IPS-20b (cell line): ENCODE measurements around the gene CLEC4F.

Experiments used
- H3K27ac ChIP-seq: one replicate; pipeline ENCODE4 v1.5.1; 2013; ENCODE audit warnings: low read length
- H3K27me3 ChIP-seq: 2 replicates; pipeline ENCODE4 v1.6.1; 2013; ENCODE audit warnings: mild to moderate bottlenecking, low read length, inconsistent platforms; ENCODE audit not compliant: insufficient read depth
- H3K36me3 ChIP-seq: 2 replicates; pipeline ENCODE4 v1.6.1; 2013; ENCODE audit warnings: low read depth, mild to moderate bottlenecking, inconsistent platforms, low read length, moderate library complexity; ENCODE audit not compliant: insufficient read depth
- H3K4me1 ChIP-seq: 2 replicates; pipeline ENCODE4 v1.6.1; 2013; ENCODE audit warnings: mild to moderate bottlenecking, control low read depth, inconsistent platforms, low read length, moderate library complexity; ENCODE audit not compliant: insufficient read depth
- H3K4me3 ChIP-seq: 2 replicates; pipeline ENCODE4 v1.5.1; 2013; ENCODE audit warnings: mild to moderate bottlenecking, low read length, inconsistent platforms
- H3K9ac ChIP-seq: 2 replicates; pipeline ENCODE4 v1.6.1; 2013; ENCODE audit warnings: low read depth, mild to moderate bottlenecking, inconsistent platforms, low read length, moderate library complexity
- H3K9me3 ChIP-seq: 2 replicates; pipeline ENCODE4 v1.6.1; 2013; ENCODE audit warnings: mild to moderate bottlenecking, low read depth, low read length, inconsistent platforms; ENCODE audit not compliant: insufficient read depth

CLEC4F gene

DNA sequence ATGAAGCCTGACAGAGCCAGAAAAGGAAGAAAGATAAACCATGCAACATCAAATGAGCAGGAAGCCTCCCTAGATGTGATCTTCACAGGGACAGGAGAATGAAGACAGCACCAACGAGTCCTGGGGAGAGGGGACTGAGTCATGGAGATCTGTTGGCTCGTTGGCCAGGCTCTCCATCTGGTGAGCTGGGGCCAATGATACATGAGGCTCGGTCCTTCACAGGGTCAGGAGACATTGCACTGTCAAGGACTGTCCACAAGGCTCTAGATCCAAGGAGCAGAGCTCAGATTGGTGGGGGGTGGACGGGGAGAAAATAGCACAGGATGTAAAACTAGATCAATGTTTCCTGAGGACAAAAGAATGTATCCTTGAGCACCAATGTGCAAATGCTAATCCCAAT lies 14.5 kb upstream of the CLEC4F start:
- Histone ChIP-seq H3K27me3 (no peaks in the 10 kb centered on the region; the same call in 1 of the 2 replicates), H3K36me3 (no peaks in the 10 kb centered on the region), H3K4me3 (no peak overlapping the region), H3K9me3 (no peaks in the 10 kb centered on the region), H3K4me1 (no peaks in the 10 kb centered on the region), H3K9ac (no peak overlapping the region), H3K27ac (no peak overlapping the region)

DNA sequence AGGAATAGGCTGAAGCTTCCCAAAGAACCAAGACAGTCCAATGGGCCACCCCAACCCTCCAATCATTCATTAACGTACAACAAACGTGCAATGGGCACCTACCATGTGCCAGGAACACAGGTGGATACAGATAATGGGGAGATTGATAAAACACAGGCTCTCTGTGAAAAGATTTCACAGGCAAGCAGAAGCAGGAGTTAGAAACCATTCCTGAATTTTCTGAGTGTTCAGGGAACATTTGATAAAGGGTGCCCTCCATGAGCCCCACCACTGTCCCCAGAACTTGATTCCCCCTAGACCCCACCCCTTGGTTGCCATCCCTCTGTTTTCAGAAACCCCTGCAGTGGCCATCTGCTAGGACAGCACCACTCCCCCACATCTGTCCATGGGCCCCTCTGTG lies 13.7 kb upstream of the CLEC4F start:
- no peak overlapping the region for H3K4me3 ChIP-seq
- no peaks in the 10 kb centered on the region for H3K4me1 ChIP-seq
- H3K9me3 ChIP-seq: no peaks in the 10 kb centered on the region
- no peaks in the 10 kb centered on the region for H3K36me3 ChIP-seq
- no peak overlapping the region for H3K27ac ChIP-seq
- no peaks in the 10 kb centered on the region; the same call in 1 of the 2 replicates for H3K27me3 ChIP-seq
- H3K9ac ChIP-seq: no peak overlapping the region

DNA sequence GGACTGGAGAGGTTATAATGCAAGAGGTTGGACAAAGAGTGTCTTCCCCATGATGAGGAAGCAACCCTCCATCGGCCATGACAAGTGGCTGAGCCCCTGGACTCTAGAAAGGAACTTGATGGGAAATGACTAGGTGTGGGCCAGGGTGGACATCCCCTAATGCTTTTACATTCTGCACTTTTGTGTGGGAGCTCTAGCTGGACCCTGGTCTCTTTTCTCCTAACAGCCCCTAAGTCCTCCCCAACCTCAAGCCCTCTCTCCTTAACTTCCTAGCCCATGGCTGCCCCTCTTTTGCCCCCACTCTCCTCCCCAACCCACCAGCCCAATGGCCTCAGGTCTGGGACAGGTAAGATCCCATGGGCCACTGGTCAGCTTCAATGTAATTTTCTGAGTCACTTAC lies 12.8 kb upstream of the CLEC4F start:
- H3K4me1 ChIP-seq: no peaks in the 10 kb centered on the region
- H3K9me3 ChIP-seq: no peaks in the 10 kb centered on the region
- H3K4me3 ChIP-seq: no peak overlapping the region
- H3K36me3 ChIP-seq: no peaks in the 10 kb centered on the region
- no peaks in the 10 kb centered on the region; the same call in 1 of the 2 replicates for H3K27me3 ChIP-seq
- no peak overlapping the region for H3K27ac ChIP-seq
- H3K9ac ChIP-seq: no peak overlapping the region

DNA sequence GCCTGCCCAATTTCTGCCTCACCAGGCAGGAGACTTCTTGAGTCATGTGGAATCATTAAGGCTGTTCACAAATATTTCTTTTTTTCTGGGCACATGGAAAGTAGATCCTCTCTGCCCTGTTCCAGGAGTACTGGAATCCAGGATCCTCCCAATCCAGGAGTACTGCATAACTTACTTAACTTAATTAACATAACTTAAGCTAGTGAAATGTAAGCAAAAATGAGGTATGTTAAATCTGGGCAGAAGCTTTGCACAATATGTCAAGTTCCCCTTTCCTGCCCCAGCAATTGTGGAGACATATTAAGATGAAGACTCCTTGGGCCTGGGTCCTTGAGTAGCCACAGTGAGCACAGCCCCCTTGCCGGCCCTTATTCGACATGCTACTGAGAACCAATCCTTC lies 12.0 kb upstream of the CLEC4F start:
- Histone ChIP-seq H3K36me3 (no peaks in the 10 kb centered on the region), H3K27me3 (no peaks in the 10 kb centered on the region)

DNA sequence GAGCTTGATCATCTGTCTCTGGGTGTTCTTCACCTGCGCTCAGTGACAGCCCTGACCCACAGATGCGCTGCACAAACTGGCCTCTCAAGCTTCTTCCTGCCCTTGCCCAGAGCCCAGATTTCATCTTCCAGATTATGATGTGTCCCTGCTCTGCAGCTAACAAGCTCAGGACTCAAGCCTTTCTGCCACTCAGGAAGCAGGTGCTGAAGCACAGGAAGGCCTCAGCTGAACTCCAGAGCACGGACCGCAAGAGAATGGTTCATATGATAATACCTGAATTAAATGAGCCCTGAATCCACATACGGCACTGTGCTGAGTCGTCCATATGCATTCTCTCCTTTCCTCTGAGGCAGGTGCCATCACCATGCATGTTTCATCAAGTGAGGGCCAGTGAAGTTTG lies 11.5 kb upstream of the CLEC4F start:
- Histone ChIP-seq H3K4me1 (no peaks in the 10 kb centered on the region), H3K9ac (no peak overlapping the region), H3K27ac (no peak overlapping the region), H3K9me3 (no peaks in the 10 kb centered on the region), H3K36me3 (no peaks in the 10 kb centered on the region), H3K27me3 (no peaks in the 10 kb centered on the region), H3K4me3 (no peak overlapping the region)

More for the DNA sequence above, 12.0 kb upstream of the CLEC4F start:
- H3K9me3 ChIP-seq: no peaks in the 10 kb centered on the region
- H3K9ac ChIP-seq: no peak overlapping the region
- no peaks in the 10 kb centered on the region for H3K4me1 ChIP-seq
- no peak overlapping the region for H3K27ac ChIP-seq
- no peak overlapping the region for H3K4me3 ChIP-seq

DNA sequence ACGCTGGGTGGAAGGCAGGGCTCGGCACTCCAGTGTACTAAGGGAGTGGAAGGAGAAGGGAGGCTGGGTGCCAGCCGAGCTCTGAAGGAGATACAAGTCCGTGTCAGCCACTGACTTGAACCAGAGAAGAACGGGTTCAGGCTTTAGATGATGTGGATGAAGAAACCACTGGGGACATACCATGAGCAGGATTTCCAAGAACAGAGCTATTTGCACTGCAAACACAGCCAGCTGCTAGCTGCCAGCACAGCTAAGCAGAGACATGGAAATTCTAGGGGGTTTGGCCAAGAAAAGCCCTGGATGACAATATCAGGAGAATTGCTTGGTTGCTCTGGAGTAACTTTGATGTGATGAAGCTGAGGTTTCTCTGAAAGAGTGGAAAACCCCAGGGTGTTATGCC lies 10.0 kb upstream of the CLEC4F start:
- Histone ChIP-seq H3K27ac (no peak overlapping the region), H3K36me3 (no peaks in the 10 kb centered on the region), H3K9ac (no peak overlapping the region), H3K4me3 (no peak overlapping the region), H3K9me3 (no peaks in the 10 kb centered on the region), H3K27me3 (no peaks in the 10 kb centered on the region), H3K4me1 (no peaks in the 10 kb centered on the region)

DNA sequence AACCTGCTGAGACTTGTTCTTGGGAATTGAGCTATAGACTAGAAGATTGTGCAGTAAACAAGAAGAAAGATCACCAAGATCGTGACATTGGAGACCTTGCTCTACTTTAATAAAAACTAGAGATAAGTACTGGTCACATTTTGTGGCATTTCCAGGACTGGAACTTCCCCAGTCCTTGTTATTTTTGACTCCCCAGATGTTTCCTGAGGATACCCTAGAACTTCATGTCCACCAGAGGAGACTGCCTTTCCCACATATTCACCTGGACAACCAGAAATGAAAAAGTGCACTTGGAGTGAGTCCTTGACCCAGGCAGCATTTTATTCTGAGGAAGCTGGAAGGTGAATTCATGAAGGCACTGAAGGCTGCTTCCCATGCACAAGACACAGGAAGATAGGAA lies 9.5 kb upstream of the CLEC4F start:
- no peaks in the 10 kb centered on the region for H3K9me3 ChIP-seq
- no peaks in the 10 kb centered on the region for H3K36me3 ChIP-seq
- H3K9ac ChIP-seq: no peak overlapping the region
- H3K27me3 ChIP-seq: no peaks in the 10 kb centered on the region
- H3K4me3 ChIP-seq: no peak overlapping the region
- H3K4me1 ChIP-seq: no peaks in the 10 kb centered on the region
- H3K27ac ChIP-seq: no peak overlapping the region

DNA sequence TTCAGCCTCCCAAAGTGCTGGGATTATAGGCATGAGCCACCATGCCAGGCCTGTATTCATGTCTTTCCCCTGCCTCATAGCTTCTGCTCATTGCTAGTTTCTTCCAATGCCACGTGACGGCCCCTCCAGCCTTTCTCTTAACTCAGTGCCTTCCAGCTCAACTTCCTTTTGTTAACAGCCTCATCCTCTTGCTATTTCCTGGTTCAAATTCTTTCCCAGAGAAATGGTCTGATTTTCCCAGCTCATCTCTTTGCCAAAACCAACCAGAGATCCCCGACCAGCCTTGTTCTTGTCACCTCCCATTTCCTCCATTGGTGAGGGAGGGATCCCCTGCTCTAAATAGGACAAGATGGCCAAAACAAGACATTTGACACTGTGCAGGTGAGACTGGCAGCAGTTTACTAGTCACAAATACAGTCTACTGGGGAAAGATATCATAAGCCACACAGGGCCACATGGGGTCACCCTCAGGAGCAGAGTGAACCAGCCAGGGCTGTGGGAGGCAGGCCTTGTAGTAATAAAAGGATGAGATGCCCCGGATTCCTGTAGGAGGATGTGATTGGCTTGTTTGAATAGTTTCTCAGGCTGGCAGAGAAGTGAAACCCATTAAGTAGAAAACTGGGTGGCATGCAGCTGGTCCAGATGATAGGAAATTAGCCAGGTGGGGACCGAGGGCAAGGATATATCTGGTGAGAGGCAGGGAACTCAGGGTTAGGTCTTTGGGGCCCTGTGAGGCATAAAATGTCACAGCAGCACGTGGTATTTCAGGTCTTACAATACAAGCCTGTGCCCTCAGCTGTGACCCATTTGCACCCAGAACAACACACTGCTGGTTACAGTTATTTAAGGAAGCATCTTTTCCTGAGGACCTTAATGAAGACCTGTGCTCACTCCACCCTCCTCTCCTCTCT lies 8.8 kb upstream of the CLEC4F start:
- no peak overlapping the region for H3K4me3 ChIP-seq
- no peaks in the 10 kb centered on the region for H3K9me3 ChIP-seq
- H3K27ac ChIP-seq: no peak overlapping the region
- no peaks in the 10 kb centered on the region for H3K36me3 ChIP-seq
- H3K4me1 ChIP-seq: no peaks in the 10 kb centered on the region
- H3K27me3 ChIP-seq: no peaks in the 10 kb centered on the region
- no peak overlapping the region for H3K9ac ChIP-seq

DNA sequence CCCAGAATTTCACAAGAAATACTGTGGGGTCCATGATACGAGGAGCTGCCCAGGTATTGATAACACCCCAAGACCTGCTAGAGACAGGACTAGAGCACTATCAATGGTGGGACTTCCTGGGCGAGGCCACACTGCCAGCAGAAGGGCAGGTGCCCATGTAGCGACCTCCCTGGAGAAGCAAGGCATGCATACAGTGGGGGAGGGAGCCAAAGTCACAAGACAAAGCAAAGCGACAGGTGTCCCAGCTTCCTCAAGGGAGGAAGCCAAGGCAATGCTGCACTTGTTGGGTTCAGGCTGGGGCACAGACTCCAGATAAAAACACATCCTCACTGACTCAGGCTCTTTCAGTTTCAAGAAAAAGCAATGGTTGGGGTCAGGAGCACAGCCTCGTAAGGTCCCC lies 7.7 kb upstream of the CLEC4F start:
- Histone ChIP-seq H3K4me3 (no peak overlapping the region), H3K4me1 (no peaks in the 10 kb centered on the region), H3K27me3 (no peaks in the 10 kb centered on the region), H3K36me3 (no peaks in the 10 kb centered on the region), H3K9me3 (no peaks in the 10 kb centered on the region), H3K27ac (no peak overlapping the region), H3K9ac (no peak overlapping the region)

DNA sequence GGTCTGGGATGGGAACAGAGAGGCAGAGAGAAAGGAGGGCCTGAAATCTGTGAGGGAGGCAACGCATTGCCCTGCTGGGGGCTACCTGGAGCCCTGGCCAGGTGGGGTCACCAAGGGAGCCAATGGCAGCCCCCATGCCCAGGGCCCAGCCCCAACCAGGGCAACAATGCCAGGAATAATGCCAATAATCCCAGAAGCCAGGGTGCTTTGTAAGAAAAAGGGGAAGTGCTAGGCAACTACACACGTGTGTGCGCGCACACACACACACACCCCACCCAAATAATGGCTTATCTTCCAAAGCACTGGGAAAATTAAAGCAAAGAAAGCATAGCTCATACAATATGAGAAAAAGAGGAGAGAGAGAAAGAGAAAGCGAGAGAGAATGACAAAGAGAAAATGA lies 7.0 kb upstream of the CLEC4F start:
- Histone ChIP-seq H3K27me3 (no peaks in the 10 kb centered on the region), H3K9me3 (no peaks in the 10 kb centered on the region), H3K36me3 (no peaks in the 10 kb centered on the region), H3K27ac (no peak overlapping the region), H3K4me1 (no peaks in the 10 kb centered on the region), H3K4me3 (no peak overlapping the region), H3K9ac (no peak overlapping the region)

DNA sequence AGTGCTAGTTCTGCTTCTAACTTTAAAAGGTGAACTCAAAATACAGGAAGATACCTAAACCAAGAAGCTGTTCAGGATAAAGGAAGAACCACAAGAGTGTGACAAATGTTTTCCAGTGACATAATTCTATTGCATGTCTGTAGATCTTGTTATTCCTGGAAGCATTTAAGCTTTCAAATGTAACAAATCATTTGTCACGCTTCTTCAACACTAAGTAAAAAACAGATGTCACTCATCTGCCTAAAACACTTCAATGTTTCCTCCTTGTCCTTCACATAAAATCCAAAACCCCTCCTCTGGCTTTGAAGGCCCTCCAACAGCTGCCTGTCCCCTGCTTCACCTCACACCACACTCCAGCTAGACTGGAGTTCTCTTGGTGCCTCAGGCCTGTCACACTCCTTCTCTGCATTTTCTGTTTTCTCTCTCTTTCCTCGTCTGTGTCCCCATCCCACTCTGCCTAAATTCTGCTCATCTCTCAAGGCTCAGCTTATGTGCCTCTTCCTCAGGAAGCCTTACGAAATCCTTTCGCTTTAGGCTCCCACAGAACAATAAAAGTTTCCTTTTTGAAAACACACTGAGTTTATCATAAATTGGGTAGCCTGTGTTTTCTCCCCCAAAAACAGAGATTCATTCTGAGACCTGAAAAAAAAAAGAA lies 6.4 kb upstream of the CLEC4F start:
- no peak overlapping the region for H3K27ac ChIP-seq
- H3K4me3 ChIP-seq: no peak overlapping the region
- no peaks in the 10 kb centered on the region for H3K9me3 ChIP-seq
- no peaks in the 10 kb centered on the region for H3K36me3 ChIP-seq
- no peak overlapping the region for H3K9ac ChIP-seq
- H3K4me1 ChIP-seq: no peaks in the 10 kb centered on the region
- no peaks in the 10 kb centered on the region for H3K27me3 ChIP-seq

DNA sequence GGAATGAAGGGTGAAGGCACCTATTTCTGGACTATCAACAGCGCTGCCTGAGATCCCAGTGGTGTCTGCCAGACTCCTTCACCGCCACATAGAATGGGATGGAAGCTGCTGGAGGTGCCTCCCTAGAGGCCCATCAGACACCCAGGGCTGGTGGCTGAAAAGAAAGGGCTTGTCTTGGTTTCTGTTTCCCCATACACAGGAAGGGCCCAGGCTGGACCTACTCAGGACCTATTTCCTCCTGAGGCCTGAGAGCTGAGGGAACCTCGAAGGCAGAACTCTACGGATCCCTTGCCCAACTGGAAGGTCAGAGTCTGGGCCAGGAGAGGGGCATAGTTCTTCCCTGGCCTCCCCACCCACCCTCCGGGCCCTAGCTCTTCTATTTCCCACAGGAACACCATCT lies 2.9 kb upstream of the CLEC4F start:
- H3K27me3 ChIP-seq: no peaks in the 10 kb centered on the region; the same call in 1 of the 2 replicates
- no peak overlapping the region for H3K4me3 ChIP-seq
- no peak overlapping the region for H3K27ac ChIP-seq
- H3K9ac ChIP-seq: no peak overlapping the region; the same call in 1 of the 2 replicates
- no peaks in the 10 kb centered on the region; the same call in 1 of the 2 replicates for H3K4me1 ChIP-seq
- no peaks in the 10 kb centered on the region for H3K9me3 ChIP-seq
- H3K36me3 ChIP-seq: no peaks in the 10 kb centered on the region
